GM19035 (cell line): ENCODE measurements around the gene IRAK1.

Experiments used
- ATAC-seq: cut with Tn5 transposase; IDR thresholded peaks from one replicate; pipeline ENCODE4 v1.9.1; 2021; ENCODE audit not compliant: unreplicated experiment

Gene IRAK1

GRCh38 chrX:154020536-154021115, 924 bp upstream of the IRAK1 start:
- ATAC-seq = no peak

GRCh38 chrX:154019061-154019621, 561 bp downstream of the IRAK1 start:
- peak; percentile 18 for ATAC-seq

- ATAC-seq = no peak
Observed at GRCh38 chrX:154018518-154019060, 1.1 kb downstream of the IRAK1 start.

GRCh38 chrX:154017766-154018517, 1.8 kb downstream of the IRAK1 start:
- ATAC-seq = no peak

- ATAC-seq = no peak
Observed at GRCh38 chrX:154016366-154017076, 3.2 kb downstream of the IRAK1 start.

- no peak for ATAC-seq
Observed at GRCh38 chrX:154015581-154016264, 4.0 kb downstream of the IRAK1 start.

GRCh38 chrX:154014429-154015380, 5.0 kb downstream of the IRAK1 start:
- ATAC-seq = no peak

GRCh38 chrX:154013614-154014360, 5.9 kb downstream of the IRAK1 start:
- no peak for ATAC-seq

GRCh38 chrX:154013001-154013421, 6.7 kb downstream of the IRAK1 start:
- ATAC-seq = no peak

- ATAC-seq = no peak
Observed at GRCh38 chrX:154012336-154012991, 7.2 kb downstream of the IRAK1 start.

- ATAC-seq = no peak
Observed at GRCh38 chrX:154011376-154012335, 8.0 kb downstream of the IRAK1 start.

- ATAC-seq = no peak
Observed at GRCh38 chrX:154010330-154011087, 9.2 kb downstream of the IRAK1 start.

GRCh38 chrX:154008521-154008920, 11.2 kb downstream of the IRAK1 start:
- no peak for ATAC-seq

- no peak for ATAC-seq
Observed at GRCh38 chrX:154006947-154007346, 12.8 kb downstream of the IRAK1 start.

- ATAC-seq = no peak
Observed at GRCh38 chrX:154004315-154004714, 15.4 kb downstream of the IRAK1 start.

GRCh38 chrX:154002215-154002719, 17.4 kb downstream of the IRAK1 start:
- no peak for ATAC-seq
